Parathyroid adenoma (tissue), 2 donors: ENCODE measurements around the gene PPARA.

ENCODE experiments used
- H2AFZ ChIP-seq: fragments of 300-600 bp; sonication (generic); one replicate; pipeline ENCODE4 v1.7.0; 2017; ENCODE audit warnings: antibody characterized with exemption, mild to moderate bottlenecking
- H3K27ac ChIP-seq: fragments of 300-600 bp; sonication (generic); one replicate; pipeline ENCODE4 v1.7.0; 2017
- H3K27me3 ChIP-seq: fragments of 300-600 bp; sonication (generic); one replicate; pipeline ENCODE4 v1.7.0; 2017; ENCODE audit warnings: low read length; ENCODE audit not compliant: control insufficient read depth, insufficient read depth
- H3K36me3 ChIP-seq: fragments of 300-600 bp; sonication (generic); one replicate; pipeline ENCODE4 v1.7.0; 2017; ENCODE audit warnings: low read length; ENCODE audit not compliant: control insufficient read depth, insufficient read depth
- H3K4me1 ChIP-seq: fragments of 300-600 bp; sonication (generic); one replicate; pipeline ENCODE4 v1.7.0; 2017; ENCODE audit warnings: control low read depth
- H3K4me2 ChIP-seq: fragments of 300-600 bp; sonication (generic); one replicate; pipeline ENCODE4 v1.7.0; 2017; ENCODE audit warnings: low read length
- H3K4me3 ChIP-seq: fragments of 300-600 bp; sonication (generic); one replicate; pipeline ENCODE4 v1.7.0; 2017; ENCODE audit warnings: low read depth, low read length
- H3K79me2 ChIP-seq: fragments of 300-600 bp; sonication (generic); one replicate; pipeline ENCODE4 v1.7.0; 2017; ENCODE audit warnings: control low read depth
- H3K9ac ChIP-seq: fragments of 300-600 bp; sonication (generic); one replicate; pipeline ENCODE4 v1.7.0; 2017; ENCODE audit warnings: mild to moderate bottlenecking
- H3K9me3 ChIP-seq: fragments of 300-600 bp; sonication (generic); one replicate; pipeline ENCODE4 v1.7.0; 2017; ENCODE audit warnings: low read length; ENCODE audit not compliant: control insufficient read depth
- TF ChIP-seq, protein P1 (sequence below): fragments of 300-600 bp; sonication (generic); IDR thresholded peaks from one replicate; pipeline ENCODE4 v1.7.0; 2017; ENCODE audit warnings: antibody characterized with exemption, mild to moderate bottlenecking
- donor health status: primary hyperparathyroidism.

The PPARA gene

DNA sequence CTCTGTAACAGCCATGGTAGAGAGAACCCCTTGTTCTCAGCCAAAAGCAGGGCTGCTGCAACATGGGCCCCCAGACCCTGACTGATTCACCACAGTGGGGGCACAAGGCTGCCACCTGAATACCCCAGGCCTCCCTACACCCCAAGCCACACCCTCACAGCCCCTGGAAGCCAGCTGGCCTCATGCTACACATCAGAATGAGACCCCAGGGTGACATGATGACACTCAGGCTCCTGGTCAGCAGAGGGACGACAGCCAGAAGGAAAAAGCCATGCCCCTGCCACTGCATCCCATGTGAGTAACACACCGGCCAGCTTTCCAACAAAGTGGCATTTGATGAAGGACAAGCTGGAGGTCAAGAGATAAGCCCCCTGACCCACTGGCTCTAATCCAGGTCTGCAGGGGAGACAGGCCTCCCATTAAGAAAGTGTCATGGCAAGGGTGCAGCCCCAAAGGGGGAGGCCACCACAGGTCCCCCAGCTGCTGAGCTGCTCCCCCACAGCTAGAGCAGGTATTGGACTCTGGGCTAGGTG lies 97.2 kb downstream of the PPARA start:
- Histone ChIP-seq H3K27me3 (no peaks in the 10 kb centered on the region), H3K27ac (no peak overlapping the region), H3K4me2 (no peak overlapping the region), H3K79me2 (no peaks in the 10 kb centered on the region), H3K9me3 (no peaks in the 10 kb centered on the region), H3K36me3 (no peaks in the 10 kb centered on the region), H2AFZ (no peak overlapping the region), H3K9ac (no peak overlapping the region), H3K4me1 (no peaks in the 10 kb centered on the region), H3K4me3 (no peak overlapping the region)
- TF ChIP-seq, protein P1, sequence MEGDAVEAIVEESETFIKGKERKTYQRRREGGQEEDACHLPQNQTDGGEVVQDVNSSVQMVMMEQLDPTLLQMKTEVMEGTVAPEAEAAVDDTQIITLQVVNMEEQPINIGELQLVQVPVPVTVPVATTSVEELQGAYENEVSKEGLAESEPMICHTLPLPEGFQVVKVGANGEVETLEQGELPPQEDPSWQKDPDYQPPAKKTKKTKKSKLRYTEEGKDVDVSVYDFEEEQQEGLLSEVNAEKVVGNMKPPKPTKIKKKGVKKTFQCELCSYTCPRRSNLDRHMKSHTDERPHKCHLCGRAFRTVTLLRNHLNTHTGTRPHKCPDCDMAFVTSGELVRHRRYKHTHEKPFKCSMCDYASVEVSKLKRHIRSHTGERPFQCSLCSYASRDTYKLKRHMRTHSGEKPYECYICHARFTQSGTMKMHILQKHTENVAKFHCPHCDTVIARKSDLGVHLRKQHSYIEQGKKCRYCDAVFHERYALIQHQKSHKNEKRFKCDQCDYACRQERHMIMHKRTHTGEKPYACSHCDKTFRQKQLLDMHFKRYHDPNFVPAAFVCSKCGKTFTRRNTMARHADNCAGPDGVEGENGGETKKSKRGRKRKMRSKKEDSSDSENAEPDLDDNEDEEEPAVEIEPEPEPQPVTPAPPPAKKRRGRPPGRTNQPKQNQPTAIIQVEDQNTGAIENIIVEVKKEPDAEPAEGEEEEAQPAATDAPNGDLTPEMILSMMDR = no peak

DNA sequence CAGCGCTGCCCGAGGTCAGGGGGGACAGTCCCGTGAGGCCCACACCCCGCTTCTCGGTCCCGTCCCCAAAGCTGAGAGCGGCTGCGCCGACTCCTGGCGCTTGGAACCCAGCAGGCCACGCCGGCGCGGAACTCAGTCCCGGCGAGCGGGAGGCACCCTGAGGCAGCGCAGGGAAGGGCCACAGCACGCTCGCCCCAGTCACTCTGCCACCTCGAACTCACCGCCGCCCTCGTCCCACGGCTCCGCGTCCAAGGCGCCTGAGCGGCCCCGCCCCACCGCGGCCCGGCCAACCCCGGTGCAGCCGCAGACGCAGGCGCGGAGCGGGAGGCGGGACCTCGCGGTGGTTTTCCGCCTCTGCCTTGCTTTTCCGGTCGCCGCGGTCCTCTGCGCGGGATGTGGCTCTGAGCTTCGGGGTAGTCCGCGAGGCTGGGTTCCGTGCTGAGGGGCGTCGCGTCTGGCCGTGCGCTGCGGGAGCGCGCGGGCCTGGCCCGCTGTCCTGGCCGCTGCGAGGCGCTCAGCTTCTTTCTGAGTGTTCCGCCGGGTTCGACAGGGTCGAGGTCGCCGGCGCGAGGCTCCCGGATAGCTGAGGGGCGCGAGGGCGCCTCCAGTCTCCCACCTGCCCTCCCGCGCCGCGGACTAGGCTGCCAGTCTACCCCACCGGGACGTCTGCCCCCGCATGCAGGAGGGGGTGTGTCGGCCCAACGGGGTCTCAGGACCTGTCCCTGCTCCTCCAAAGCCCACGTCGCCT lies 99.9 kb downstream of the PPARA start, which contains the start of gene CDPF1:
CDPF1 (minus strand) TSS at position 259 of the 748 bp plus-strand sequence. CDS start 2,009 bp downstream, outside the sequence.
- peak within 1 kb of the TSS; percentile 99 for H3K4me2 ChIP-seq
- no peaks in the 10 kb centered on the region for H3K4me1 ChIP-seq
- no peaks in the 10 kb centered on the region for H3K79me2 ChIP-seq
- H3K4me3 ChIP-seq = peak within 1 kb of the TSS; percentile 85
- peak within 1 kb of the TSS; percentile 63 for H3K27ac ChIP-seq
- TF ChIP-seq, protein P1 = no peak
- H3K36me3 ChIP-seq = no peaks in the 10 kb centered on the region
- H3K9me3 ChIP-seq = no peaks in the 10 kb centered on the region
- H2AFZ ChIP-seq = peak within 1 kb of the TSS; percentile 88
- no peaks in the 10 kb centered on the region for H3K27me3 ChIP-seq
- peak within 1 kb of the TSS; percentile 72 for H3K9ac ChIP-seq

DNA sequence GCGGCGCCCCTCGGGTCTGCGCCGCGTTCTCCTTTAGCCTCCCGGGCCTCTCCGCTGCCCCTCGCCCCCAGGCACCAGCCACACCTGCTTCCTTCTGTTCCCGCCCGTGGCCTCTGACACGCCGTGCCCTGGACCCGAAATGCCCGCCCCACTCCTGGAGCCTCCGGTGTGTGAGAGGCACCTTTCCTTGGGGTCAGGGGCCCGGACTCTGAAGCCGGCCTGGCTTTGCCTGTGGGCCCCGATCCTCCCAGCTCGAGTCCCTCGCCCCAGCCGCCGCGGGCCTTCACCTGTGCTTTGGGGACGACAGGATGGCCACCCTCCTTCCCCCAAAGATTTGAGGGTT lies 100.4 kb downstream of the PPARA start:
- Histone ChIP-seq H3K4me3 (peak overlapping the region; percentile 85), H3K9ac (peak overlapping the region; percentile 28), H3K79me2 (no peaks in the 10 kb centered on the region), H3K4me1 (no peaks in the 10 kb centered on the region), H3K36me3 (no peaks in the 10 kb centered on the region), H3K27ac (peak overlapping the region; percentile 63), H3K27me3 (no peaks in the 10 kb centered on the region), H3K4me2 (peak overlapping the region; percentile 99), H3K9me3 (no peaks in the 10 kb centered on the region), H2AFZ (peak overlapping the region; percentile 88)
- TF ChIP-seq, protein P1 = no peak

DNA sequence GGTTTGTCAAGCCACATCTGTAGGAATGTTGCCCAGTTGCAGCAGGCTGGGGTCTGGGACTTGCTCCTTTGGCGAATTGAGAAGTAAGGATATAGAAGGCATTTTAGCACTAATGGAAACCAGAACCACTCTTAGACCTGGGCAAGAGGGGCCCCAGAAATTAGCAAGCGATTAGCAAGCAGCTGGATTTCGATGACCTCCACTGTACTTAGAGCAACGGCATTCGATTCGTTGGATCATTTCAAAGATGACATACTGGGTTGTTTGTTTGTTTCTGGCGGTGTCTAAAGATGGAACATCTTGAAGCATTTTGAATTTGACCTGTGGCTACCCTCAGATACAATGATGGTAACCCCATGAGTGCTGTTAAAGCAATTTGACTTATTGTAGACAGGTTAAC lies 100.9 kb downstream of the PPARA start:
- H3K9ac ChIP-seq = no peak overlapping the region
- H3K27ac ChIP-seq = no peak overlapping the region
- H3K9me3 ChIP-seq = no peaks in the 10 kb centered on the region
- H3K79me2 ChIP-seq = no peaks in the 10 kb centered on the region
- peak overlapping the region; percentile 99 for H3K4me2 ChIP-seq
- peak overlapping the region; percentile 85 for H3K4me3 ChIP-seq
- H3K27me3 ChIP-seq = no peaks in the 10 kb centered on the region
- TF ChIP-seq, protein P1 = no peak
- no peaks in the 10 kb centered on the region for H3K4me1 ChIP-seq
- peak overlapping the region; percentile 88 for H2AFZ ChIP-seq
- no peaks in the 10 kb centered on the region for H3K36me3 ChIP-seq
